MM.1S (cell line): ENCODE results near the gene WFDC8.

Experiments
- DNase-seq: peaks from one replicate; pipeline ENCODE4 v3.0.0-alpha.2; 2015
- H2AFZ ChIP-seq: fragments of 300-600 bp; sonication (generic); 2 replicates; pipeline ENCODE4 v1.6.0; 2016; ENCODE audit warnings: antibody characterized with exemption, low read length
- H3F3A ChIP-seq: fragments of 300-600 bp; sonication (generic); 2 replicates; pipeline ENCODE4 v1.6.1; 2016; ENCODE audit warnings: mild to moderate bottlenecking, antibody characterized with exemption, low read length, moderate library complexity, mixed read lengths; ENCODE audit not compliant: insufficient read depth
- H3K27ac ChIP-seq: fragments of 300-600 bp; sonication (generic); 2 replicates; pipeline ENCODE4 v1.5.1; 2016; ENCODE audit warnings: mild to moderate bottlenecking, low read length
- H3K27me3 ChIP-seq: fragments of 300-600 bp; sonication (generic); replicated peaks from 2 replicates; pipeline ENCODE4 v1.6.0; 2016; ENCODE audit warnings: low read length; ENCODE audit not compliant: insufficient read depth
- H3K36me3 ChIP-seq: fragments of 300-600 bp; sonication (generic); replicated peaks from 2 replicates; pipeline ENCODE4 v1.6.1; 2016; ENCODE audit warnings: mild to moderate bottlenecking, low read length, mixed read lengths; ENCODE audit not compliant: insufficient read depth
- H3K4me1 ChIP-seq: fragments of 300-600 bp; sonication (generic); 2 replicates; pipeline ENCODE4 v1.6.1; 2016; ENCODE audit warnings: low read length, mixed read lengths
- H3K4me2 ChIP-seq: fragments of 300-600 bp; sonication (generic); 2 replicates; pipeline ENCODE4 v1.6.0; 2016; ENCODE audit warnings: low read depth, low read length
- H3K4me3 ChIP-seq: fragments of 300-600 bp; sonication (generic); 2 replicates; pipeline ENCODE4 v1.5.1; 2016; ENCODE audit warnings: low read length, mixed read lengths
- H3K79me2 ChIP-seq: fragments of 300-600 bp; sonication (generic); 2 replicates; pipeline ENCODE4 v1.6.1; 2016; ENCODE audit warnings: mixed run types, low read length, mixed read lengths
- H3K9ac ChIP-seq: fragments of 300-600 bp; sonication (generic); 2 replicates; pipeline ENCODE4 v1.6.1; 2016; ENCODE audit warnings: low read length, mixed read lengths
- H3K9me2 ChIP-seq: fragments of 300-600 bp; sonication (generic); replicated peaks from 2 replicates; pipeline ENCODE4 v1.6.1; 2016; ENCODE audit warnings: mild to moderate bottlenecking, low read length, mixed read lengths; ENCODE audit not compliant: insufficient read depth
- H3K9me3 ChIP-seq: fragments of 300-600 bp; sonication (generic); replicated peaks from 2 replicates; pipeline ENCODE4 v1.6.1; 2016; ENCODE audit warnings: mild to moderate bottlenecking, low read length, mixed read lengths; ENCODE audit not compliant: insufficient read depth
- H4K20me1 ChIP-seq: fragments of 300-600 bp; sonication (generic); 2 replicates; pipeline ENCODE4 v1.6.1; 2016; ENCODE audit warnings: mild to moderate bottlenecking, low read length, moderate library complexity, mixed read lengths; ENCODE audit not compliant: insufficient read depth
- EZH2 ChIP-seq: fragments of 300-600 bp; sonication (generic); optimal IDR thresholded peaks from 2 replicates; pipeline ENCODE3; 2017; ENCODE audit warnings: low read depth, mild to moderate bottlenecking, antibody characterized with exemption, low read length, mixed read lengths
- EZH2phosphoT487 ChIP-seq: fragments of 300-600 bp; sonication (generic); IDR thresholded peaks from 2 replicates; pipeline ENCODE4 v1.6.1; 2018; ENCODE audit warnings: antibody characterized with exemption, low read length
- TF ChIP-seq, protein P1 (sequence below): fragments of 300-600 bp; sonication (generic); IDR thresholded peaks from 2 replicates; pipeline ENCODE4 v1.5.1; 2016; ENCODE audit warnings: antibody characterized with exemption, low read length, mixed read lengths

WFDC8 gene

DNA sequence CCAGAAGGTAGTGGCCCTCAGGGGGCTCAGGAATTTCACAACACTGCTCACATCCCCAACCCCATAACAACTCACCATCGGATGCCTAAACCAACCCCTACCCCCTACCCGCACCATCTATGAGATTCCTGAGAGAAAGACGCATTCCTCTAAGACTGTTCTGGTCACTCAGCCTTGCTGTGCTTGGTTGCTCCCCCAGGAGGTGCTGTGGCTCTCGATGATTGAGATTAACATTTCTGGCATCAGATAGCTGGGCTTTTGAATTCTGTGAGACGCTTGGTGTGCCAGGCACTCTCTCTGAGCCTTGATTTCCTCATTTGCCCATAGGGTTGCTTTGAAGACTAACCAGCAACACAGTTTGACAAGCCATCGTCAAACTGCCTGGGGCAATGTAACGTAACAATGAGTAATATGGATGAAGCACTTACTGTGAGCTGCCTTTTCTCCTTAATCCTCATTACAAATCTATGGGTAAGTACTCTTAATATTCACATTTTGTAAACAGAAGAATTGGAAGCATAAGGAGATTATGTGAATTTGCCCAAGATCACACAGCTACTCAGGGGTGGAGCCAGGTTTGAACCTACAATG, 40.8 kb downstream of the WFDC8 start:
- H3K9me3 ChIP-seq = no peaks in the 10 kb centered on the region
- H3K9me2 ChIP-seq = no peaks in the 10 kb centered on the region
- H3K4me3 ChIP-seq = no peak overlapping the region
- H3K4me2 ChIP-seq = no peak overlapping the region
- H3K9ac ChIP-seq = no peak overlapping the region
- no peak for DNase-seq
- no peaks in the 10 kb centered on the region for H3F3A ChIP-seq
- H3K79me2 ChIP-seq = no peaks in the 10 kb centered on the region
- no peaks in the 10 kb centered on the region for H3K27me3 ChIP-seq
- no peak overlapping the region for H3K27ac ChIP-seq
- no peak overlapping the region for H2AFZ ChIP-seq
- H3K4me1 ChIP-seq = no peaks in the 10 kb centered on the region
- H4K20me1 ChIP-seq = no peaks in the 10 kb centered on the region
- no peaks in the 10 kb centered on the region for H3K36me3 ChIP-seq
- TF ChIP-seq EZH2phosphoT487 (no peak), EZH2 (no peak)
- TF ChIP-seq, protein P1, sequence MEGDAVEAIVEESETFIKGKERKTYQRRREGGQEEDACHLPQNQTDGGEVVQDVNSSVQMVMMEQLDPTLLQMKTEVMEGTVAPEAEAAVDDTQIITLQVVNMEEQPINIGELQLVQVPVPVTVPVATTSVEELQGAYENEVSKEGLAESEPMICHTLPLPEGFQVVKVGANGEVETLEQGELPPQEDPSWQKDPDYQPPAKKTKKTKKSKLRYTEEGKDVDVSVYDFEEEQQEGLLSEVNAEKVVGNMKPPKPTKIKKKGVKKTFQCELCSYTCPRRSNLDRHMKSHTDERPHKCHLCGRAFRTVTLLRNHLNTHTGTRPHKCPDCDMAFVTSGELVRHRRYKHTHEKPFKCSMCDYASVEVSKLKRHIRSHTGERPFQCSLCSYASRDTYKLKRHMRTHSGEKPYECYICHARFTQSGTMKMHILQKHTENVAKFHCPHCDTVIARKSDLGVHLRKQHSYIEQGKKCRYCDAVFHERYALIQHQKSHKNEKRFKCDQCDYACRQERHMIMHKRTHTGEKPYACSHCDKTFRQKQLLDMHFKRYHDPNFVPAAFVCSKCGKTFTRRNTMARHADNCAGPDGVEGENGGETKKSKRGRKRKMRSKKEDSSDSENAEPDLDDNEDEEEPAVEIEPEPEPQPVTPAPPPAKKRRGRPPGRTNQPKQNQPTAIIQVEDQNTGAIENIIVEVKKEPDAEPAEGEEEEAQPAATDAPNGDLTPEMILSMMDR = no peak

- Histone ChIP-seq H4K20me1 (no peaks in the 10 kb centered on the region), H3K36me3 (no peaks in the 10 kb centered on the region), H3K9me3 (no peaks in the 10 kb centered on the region), H3K27ac (no peak overlapping the region), H3K4me3 (no peak overlapping the region), H3K4me1 (no peaks in the 10 kb centered on the region), H3K4me2 (no peak overlapping the region), H3K9me2 (no peaks in the 10 kb centered on the region), H2AFZ (no peak overlapping the region), H3F3A (no peaks in the 10 kb centered on the region), H3K79me2 (no peaks in the 10 kb centered on the region), H3K27me3 (no peaks in the 10 kb centered on the region), H3K9ac (no peak overlapping the region)
- no peak for DNase-seq
- TF ChIP-seq, protein P1 = no peak
- no peak for TF ChIP-seq EZH2
These were observed 51.8 kb downstream of the WFDC8 start for GRCh38 chr20:45527294-45527693.

- Histone ChIP-seq H2AFZ (no peak overlapping the region), H3K4me3 (no peak overlapping the region), H3K9me3 (no peaks in the 10 kb centered on the region), H3K27ac (no peak overlapping the region), H3K79me2 (no peaks in the 10 kb centered on the region), H3K4me2 (no peak overlapping the region), H3K27me3 (no peaks in the 10 kb centered on the region), H3K4me1 (no peaks in the 10 kb centered on the region), H3K9me2 (no peaks in the 10 kb centered on the region), H3K36me3 (no peaks in the 10 kb centered on the region), H3F3A (no peaks in the 10 kb centered on the region), H4K20me1 (no peaks in the 10 kb centered on the region), H3K9ac (no peak overlapping the region)
- TF ChIP-seq EZH2phosphoT487 = no peak
- TF ChIP-seq, protein P1 = no peak
- no peak for TF ChIP-seq EZH2
- DNase-seq = no peak
These were observed 55.3 kb downstream of the WFDC8 start for GRCh38 chr20:45523821-45524220.
